Measurements from ENCODE around the gene BTN1A1. TPM values are rescaled to one million over a fixed set of nuclear protein-coding genes. Genes with fewer than 3 reads are reported as not detected.

The BTN1A1 gene
- total RNA-seq, 1 donor from 2014 or later: not detected

DNA sequence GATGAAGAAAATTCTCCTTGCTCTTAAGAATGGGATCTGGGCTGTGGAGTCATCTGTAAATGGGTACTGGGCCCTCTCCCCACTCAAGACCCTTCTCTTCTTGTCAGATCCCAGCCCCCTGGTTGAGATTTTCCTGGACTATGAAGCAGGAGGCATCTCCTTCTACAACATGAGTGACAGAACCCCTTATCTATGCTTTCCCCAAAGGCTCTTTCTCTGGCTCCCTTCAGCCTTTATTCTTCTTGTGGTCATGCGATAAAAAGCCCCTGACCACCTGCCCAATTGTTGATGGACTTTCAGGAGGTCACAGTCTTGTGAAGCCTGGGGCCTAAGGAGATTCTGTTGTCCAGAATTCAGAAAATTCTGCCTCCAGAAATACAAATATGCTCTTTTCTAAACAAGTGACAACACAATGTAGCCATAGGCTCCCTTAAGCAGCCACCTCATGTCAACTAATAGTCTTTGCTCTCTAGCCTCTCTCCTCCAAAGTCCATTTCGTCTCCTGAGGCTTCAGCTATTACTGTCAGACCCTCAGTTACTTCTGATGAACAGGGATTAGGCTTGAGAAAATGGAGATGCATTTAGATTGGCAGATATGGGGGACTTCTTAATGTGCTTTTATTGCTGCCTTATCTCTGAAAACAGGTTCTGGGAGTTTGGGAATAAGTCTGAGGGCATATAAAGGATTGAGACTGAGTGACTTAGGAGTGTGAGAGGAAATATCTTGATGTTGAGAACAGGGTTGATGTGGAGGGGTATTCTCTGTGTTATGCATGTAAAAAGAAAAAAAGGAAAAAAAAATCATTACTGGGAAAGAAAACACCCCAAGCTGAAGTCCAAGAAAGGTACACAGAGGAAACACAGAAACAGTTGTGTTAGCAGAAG is 21.8 kb upstream of the BTN1A1 start:
- Histone ChIP-seq H3K36me3 (ENCODE audit: control insufficient read depth, insufficient read depth, low read length) (no peaks in the 10 kb centered on the region), H3K4me3 (ENCODE audit: low read depth, low read length) (no peak overlapping the region), H3K27me3 (ENCODE audit: control insufficient read depth, insufficient read depth, low read length) (no peaks in the 10 kb centered on the region)
- no peak for DNase-seq (ENCODE audit: low read depth)
- TF ChIP-seq, protein P1, sequence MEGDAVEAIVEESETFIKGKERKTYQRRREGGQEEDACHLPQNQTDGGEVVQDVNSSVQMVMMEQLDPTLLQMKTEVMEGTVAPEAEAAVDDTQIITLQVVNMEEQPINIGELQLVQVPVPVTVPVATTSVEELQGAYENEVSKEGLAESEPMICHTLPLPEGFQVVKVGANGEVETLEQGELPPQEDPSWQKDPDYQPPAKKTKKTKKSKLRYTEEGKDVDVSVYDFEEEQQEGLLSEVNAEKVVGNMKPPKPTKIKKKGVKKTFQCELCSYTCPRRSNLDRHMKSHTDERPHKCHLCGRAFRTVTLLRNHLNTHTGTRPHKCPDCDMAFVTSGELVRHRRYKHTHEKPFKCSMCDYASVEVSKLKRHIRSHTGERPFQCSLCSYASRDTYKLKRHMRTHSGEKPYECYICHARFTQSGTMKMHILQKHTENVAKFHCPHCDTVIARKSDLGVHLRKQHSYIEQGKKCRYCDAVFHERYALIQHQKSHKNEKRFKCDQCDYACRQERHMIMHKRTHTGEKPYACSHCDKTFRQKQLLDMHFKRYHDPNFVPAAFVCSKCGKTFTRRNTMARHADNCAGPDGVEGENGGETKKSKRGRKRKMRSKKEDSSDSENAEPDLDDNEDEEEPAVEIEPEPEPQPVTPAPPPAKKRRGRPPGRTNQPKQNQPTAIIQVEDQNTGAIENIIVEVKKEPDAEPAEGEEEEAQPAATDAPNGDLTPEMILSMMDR (IDR thresholded peaks at IDR 0.05; ENCODE audit: insufficient read depth, low read length, poor library complexity, severe bottlenecking): no peak

DNA sequence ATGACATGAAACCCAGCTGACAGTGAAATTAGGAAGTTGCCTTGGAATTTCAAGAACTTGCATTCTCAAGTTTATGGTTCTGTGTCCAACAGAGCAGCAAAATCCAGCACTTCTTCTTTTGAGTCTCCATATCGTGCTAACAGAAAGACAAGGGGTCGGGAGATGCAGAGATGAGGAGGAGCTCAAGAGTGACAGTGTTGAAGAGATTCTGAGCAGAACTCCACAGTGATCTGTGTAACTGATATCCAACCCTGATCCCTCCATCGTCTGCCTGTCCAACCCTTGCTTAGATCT is 21.2 kb upstream of the BTN1A1 start:
- no peak for DNase-seq (ENCODE audit: low read depth)
- no peaks in the 10 kb centered on the region for H3K36me3 ChIP-seq (ENCODE audit: control insufficient read depth, insufficient read depth, low read length)
- H3K27me3 ChIP-seq (ENCODE audit: control insufficient read depth, insufficient read depth, low read length): no peaks in the 10 kb centered on the region
- no peak overlapping the region for H3K4me3 ChIP-seq (ENCODE audit: low read depth, low read length)
- TF ChIP-seq, protein P1 (IDR thresholded peaks at IDR 0.05; ENCODE audit: insufficient read depth, low read length, poor library complexity, severe bottlenecking): no peak

DNA sequence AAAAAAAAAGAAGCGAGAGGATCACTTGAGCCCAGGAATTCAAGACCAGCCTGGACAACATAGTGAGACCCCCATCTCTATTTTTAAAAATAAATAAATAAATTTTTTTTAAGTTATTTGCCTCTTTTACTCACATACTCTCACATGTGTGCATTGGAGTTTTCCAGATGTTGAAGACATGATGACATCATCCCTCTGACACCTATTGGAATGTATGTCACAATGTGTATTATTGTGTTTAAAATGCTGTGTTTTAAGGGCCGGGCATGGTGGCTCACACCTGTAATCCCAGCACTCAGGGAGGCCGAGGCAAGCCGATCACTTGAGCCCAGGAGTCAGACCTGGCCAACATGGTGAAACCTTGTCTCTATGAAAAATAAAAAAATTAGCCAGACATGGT is 17.8 kb upstream of the BTN1A1 start:
- no peaks in the 10 kb centered on the region for H3K27me3 ChIP-seq (ENCODE audit: control insufficient read depth, insufficient read depth, low read length)
- H3K4me3 ChIP-seq (ENCODE audit: low read depth, low read length): no peak overlapping the region
- no peaks in the 10 kb centered on the region for H3K36me3 ChIP-seq (ENCODE audit: control insufficient read depth, insufficient read depth, low read length)
- TF ChIP-seq, protein P1 (IDR thresholded peaks at IDR 0.05; ENCODE audit: insufficient read depth, low read length, poor library complexity, severe bottlenecking): no peak
- DNase-seq (ENCODE audit: low read depth): no peak

DNA sequence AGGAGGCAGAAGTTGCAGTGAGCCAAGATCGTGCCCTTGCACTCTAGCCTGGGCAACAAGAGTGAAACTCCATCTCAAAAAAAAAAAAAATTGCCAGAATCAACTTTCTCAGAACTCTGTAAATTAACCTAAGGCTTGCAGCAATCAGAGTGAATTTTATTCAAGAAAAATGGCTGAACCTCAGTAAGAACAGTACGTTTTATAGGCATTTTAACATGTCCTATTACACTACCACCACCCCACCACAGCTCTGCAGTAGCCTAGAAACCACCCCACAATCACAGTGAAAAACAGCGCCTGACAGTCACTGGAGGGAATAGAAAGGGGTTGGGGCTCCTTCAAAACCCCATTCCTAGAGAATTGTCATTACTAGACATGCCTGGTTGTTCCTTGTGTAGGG is 16.4 kb upstream of the BTN1A1 start:
- no peak for DNase-seq (ENCODE audit: low read depth)

DNA sequence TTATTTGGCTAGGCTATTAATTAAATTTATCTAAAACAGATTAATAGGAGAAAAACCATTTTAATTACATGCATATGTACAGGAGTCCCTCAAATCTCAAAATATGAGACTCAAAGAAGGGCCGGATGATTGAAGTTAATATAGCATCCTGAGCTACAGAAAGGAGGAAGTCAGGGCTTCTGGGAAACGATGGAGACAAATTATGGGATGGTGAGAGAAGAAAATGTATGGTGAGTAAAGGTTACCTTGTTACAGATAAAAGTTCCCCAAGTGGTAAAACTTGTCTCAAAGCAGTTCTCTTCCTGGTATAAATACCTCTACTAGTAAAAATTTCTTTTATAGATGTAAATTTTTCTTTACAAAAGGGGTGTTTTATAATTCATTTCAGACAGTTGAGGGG is 15.9 kb upstream of the BTN1A1 start:
- DNase-seq (ENCODE audit: low read depth): no peak
- no peak overlapping the region for H3K4me3 ChIP-seq (ENCODE audit: low read depth, low read length)
- H3K27me3 ChIP-seq (ENCODE audit: control insufficient read depth, insufficient read depth, low read length): no peaks in the 10 kb centered on the region
- TF ChIP-seq, protein P1 (IDR thresholded peaks at IDR 0.05; ENCODE audit: insufficient read depth, low read length, poor library complexity, severe bottlenecking): no peak
- no peaks in the 10 kb centered on the region for H3K36me3 ChIP-seq (ENCODE audit: control insufficient read depth, insufficient read depth, low read length)

More for the DNA sequence above, 16.4 kb upstream of the BTN1A1 start:
- Histone ChIP-seq H3K27me3 (ENCODE audit: control insufficient read depth, insufficient read depth, low read length) (no peaks in the 10 kb centered on the region), H3K4me3 (ENCODE audit: low read depth, low read length) (no peak overlapping the region), H3K36me3 (ENCODE audit: control insufficient read depth, insufficient read depth, low read length) (no peaks in the 10 kb centered on the region)
- TF ChIP-seq, protein P1 (IDR thresholded peaks at IDR 0.05; ENCODE audit: insufficient read depth, low read length, poor library complexity, severe bottlenecking): no peak
